Glomerular endothelial cell (primary cell): ENCODE data around the gene ISOC2. TPM values are rescaled to one million over a fixed set of nuclear protein-coding genes. Genes with fewer than 3 reads are reported as not detected.
"Not testable (repeated sequence)": the region's sequence is repeated elsewhere in the genome, so short reads cannot be mapped to it uniquely, and the experiment has no call there.

Experiments used
- DNase-seq: peaks from one replicate; pipeline ENCODE4 v3.0.0-alpha.2; 2011; ENCODE audit warnings: low read depth, low spot score; ENCODE audit errors: extremely low read depth
- total RNA-seq: library from RNA; depleted of rRNA; stranded (reverse); fragments of >200 nt; gene quantifications from 2 replicates; pipeline ENCODE4 v1.2.3, GENCODE V29; 2015

ISOC2 gene
- total RNA-seq, 1 donor from 2014 or later, result 52.1 TPM

DNA sequence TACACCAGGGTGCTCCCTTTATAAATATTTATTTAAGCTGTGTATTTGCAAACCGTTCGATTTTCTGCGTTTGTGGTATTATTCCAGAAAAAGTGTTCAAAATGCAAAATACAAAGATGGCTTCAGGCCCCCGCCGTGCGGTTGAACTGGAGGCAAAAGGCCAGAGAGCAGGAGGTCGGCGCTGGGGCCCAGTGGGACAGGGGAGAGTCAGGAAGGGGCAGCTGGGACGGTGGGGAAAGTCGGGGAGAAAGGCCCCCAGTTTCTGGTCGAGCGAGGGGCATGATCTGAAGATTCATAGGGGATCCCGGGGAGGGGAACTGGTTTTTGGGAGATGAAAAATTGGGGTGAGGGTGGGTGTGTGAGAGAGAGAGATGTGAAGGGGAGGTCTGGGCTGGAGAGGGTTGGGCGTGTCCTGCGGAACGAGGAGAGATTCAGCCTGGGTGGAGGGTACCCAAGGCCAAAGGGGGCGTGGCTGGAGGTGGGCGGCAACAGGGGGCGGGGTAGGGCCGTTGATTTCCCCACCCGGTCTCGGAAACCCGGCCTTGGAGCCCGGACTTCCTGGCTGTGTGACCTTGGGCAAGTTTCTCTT lies 678 bp downstream of the ISOC2 start:
- DNase-seq, result no peak

DNA sequence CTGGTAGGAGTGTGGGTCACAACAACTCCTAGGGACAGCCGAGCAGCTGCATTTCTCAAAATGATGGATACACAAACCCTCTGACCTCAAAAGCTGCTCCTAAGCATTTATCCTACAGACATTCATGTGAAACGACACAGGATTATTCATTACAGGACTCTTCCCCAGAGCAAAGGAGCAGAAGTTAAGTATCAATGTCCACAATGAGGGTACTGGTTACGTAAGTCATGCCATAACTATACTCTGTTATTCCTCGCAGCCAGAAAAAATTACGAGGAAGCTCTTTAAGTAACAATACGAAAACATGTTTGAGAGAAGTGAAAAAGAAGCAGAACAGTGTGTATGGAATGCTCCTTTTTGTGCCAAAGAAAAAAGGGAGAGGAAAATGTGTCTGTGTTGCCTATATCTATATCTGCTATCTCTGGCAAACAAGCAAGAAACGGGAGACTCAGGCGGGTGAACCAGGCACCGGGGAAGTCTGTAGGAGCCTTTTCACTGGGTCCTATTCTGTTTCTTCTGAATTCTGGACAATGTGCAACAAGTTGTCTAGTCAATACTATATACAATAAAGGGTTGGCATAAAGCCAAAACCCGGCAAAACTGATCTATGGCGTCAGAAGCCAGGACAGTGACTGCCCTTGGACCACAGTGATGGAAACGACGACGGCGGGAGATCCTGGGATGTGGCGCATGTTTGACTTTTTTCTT lies 1.3 kb downstream of the ISOC2 start:
- DNase-seq, result no peak

DNA sequence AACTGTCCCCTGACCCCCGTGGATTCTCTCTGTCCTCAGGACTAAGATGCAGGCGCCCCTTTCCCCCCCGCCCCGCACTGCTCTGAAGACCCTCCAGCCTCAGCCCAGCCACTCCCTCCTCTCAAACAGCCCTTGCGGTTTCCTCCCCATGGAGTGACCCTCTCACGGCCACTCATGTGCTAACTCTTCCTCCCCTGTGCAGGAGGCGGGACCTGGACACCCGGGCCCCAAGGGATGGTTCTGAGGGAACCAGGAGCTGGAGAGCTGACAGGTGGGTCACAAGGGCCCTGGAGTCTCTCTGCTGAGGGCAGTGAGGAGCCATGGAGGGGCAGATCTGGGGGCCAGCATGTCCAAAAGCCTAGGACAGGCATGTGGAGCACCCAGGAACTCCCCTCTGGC lies 1.9 kb downstream of the ISOC2 start:
- DNase-seq, result no peak

DNA sequence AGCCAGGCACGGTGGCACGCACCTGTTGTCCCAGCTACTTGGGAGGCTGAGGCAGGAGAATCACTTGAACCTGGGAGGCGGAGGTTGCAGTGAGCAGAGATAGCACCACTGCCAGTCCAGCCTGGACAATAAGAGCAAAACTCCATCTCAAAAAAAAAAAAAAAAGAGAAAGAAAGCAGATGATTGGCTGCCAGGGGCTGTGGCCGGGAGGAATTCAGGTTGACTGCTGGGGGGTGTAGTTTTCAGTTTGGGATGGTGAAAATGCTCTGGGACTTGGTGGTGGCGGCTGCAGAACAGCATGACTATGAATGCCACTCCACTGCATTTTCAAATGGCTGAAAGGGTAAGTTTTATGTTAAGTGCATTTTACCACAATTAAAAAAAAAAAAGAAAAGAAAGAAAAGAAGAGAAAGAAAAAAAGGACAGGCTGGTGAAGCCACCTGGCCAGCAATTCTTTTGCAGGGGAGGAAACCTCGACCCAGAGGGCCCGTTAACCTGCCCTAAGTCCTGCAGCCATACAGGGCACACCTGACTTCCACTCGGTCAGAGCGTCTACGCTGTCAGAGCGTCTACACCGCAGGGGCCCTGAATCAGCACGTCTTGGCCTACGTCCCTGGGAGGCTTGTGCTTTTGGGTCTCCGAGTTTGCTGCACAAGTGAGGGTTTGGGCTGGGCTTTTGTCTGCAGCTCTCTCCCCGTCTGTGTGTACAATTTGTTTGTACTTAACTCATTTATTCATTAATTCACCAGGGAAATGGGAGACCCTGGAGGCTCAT lies 3.6 kb downstream of the ISOC2 start:
- no peak for DNase-seq

DNA sequence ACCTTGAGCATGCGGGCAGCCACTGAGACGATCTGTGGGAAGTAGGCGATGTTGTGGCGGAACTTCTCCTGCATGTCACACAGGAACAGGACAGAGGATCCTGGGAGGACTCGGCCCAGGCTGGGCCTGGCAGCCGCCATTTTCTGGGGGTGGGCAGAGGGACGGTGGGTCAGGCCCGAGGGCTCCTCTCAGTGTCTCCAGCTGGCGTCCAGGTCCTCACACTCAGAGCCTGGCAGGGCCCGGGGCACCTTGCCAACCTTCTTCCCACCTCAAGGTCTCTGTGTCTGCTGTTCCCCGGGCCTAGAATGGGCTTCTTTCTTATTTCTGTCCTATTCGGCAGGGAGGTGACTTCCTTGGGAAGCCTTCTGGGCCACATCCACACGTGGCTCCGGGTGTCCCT lies 5.1 kb downstream of the ISOC2 start:
- DNase-seq, result no peak

DNA sequence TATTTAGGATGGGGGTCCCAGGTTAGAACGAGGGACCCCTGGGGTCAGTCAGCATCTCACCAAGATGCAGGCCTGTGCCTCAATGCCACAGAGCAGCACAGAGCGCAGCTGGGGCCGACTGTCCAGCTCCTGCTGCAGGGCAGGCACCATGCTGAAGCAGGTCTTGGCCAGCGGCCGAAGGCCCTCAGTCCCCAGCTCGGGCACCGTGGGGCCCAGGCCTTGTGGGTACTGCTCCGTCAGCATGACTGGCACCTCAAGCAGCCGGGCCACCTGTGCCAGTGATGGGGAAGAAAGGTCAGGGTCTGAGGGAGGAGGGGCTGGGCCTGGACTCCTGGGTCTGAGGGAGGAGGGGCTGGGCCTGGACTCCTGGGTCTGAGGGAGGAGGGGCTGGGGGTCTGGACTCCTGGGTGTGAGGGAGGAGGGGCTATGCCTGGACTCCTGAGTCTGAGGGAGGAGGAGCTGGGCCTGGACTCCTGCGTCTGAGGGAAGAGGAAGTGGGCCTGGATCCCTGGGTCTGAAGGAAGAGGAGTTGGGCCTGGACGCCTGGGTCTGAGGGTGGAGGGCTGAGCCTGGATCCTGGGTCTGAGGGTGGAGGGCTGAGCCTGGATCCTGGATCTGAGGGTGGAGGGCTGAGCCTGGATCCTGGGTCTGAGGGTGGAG lies 5.7 kb downstream of the ISOC2 start:
- no peak for DNase-seq

DNA sequence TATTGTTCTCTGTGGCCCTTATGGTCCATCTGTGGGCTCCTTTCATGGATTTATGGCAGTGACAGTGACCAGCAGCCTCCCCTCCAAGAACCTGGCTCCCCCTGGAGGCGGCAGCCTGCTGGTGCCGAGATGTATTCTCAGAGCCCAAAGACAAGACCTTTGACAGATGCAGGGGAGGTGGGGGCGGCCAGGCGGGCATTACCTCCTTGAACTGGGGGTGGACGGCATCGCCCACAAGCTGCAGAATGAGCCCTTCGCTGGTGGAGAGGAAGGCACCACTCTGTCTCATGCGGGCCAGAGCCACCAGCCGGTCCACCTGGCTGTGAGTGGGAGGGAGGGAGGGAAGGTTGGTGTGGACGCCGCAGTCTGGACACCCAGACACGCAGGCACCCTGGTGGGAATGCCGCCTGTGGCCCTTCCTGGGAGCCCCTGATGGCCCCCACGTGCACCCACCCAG lies 6.6 kb downstream of the ISOC2 start:
- no peak for DNase-seq

DNA sequence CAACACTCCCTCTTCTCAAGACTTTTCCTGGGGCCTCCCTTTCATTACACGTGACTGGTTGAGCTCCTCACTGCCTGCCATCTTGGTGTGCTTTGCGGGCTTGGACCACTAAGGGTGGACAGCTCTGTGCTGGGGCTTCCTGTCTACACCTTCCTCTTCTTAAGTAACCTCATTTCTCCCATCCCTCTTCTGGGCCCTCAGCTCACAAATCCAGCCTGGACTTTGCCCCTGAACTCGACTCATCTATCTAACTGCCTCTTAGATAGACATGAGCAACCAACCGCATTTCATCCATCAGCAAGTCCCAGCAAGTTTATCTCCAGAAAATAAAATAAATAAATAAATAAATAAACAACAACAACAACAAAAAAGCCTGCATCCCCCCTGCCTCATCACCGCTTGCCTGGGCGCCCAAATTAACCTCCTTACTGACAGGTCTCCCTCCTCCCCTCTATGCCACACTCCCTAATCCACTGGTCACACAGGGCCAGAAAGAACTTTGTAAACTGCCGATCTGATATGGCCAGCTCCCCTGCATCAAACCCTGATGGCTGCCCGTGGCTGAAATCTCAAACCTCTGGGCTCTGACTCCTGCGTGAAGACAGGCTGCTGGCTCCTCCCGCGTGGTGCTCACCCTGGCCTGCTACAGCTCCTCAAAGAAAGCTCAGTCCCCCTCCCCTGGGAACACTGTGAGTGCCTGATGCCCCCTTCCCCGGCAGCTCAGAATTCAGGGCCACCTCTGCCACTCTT lies 7.8 kb downstream of the ISOC2 start:
- no peak for DNase-seq

DNA sequence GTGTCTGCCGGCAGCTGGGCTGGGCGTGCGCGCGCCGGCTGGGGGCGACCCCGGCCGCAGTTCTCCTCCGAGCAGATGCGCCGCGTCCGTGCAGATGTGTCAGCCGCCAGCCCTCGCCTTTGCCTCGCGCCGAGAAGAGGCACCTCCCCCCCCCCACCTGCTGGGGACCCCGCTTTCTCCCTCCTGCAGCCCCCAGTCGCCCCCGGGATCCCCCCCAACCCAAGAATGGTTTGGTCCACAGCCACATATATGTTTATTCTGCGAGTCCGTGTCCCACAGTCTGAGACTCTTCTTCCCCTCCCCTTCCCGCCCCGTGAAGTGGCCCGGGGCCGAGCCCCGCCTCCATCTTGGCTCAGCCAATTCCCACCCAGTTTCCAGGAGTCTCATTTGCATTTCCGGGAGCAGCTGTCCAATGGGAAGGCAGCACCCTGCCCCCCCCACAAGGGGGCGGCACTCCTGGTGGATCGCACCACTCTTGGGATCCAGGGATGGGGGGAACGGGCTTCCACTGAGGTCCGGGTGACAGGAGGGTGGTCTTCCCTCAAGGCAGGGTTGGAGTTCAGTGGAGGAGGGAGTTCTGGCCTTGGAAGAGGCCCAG lies 8.6 kb downstream of the ISOC2 start:
- no peak for DNase-seq

DNA sequence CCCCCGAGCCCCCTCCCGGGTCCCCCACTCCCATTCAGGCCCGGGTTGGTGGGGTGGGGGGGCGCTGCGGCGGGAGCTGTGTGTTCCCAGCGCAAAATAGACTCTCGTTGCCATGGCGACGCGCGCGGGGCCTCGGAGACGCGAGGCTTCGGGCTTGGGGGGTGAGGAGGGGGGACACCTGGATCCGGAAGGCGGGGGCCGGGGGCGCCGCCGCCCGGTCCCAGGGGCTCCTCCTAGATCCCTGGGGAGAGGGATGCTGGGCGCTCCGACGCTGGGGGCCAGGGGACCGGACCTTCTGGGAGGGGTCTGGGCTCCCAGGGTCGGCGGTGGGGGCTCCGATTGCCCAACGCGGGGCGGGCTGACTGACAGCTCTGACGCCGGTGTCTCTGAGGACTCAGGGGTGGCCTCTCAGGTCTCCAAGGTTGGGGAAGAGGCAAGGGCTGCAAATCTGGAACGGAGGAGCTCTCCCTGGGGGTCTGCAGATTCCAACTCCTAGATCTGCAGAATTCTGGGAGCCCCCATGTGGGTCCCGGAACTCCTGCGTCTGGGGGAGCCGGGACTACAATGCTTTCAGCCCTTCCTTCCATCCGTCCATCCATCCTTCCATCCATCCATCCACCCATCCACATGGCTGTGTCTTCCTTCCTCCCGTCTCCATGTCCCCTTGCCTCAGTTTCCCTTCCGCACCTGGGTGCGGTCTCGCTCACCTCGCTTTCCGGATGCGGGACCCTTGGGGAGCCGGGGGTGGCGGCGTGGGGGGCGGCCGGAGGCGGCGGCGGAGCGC lies 9.3 kb downstream of the ISOC2 start:
- no peak for DNase-seq

DNA sequence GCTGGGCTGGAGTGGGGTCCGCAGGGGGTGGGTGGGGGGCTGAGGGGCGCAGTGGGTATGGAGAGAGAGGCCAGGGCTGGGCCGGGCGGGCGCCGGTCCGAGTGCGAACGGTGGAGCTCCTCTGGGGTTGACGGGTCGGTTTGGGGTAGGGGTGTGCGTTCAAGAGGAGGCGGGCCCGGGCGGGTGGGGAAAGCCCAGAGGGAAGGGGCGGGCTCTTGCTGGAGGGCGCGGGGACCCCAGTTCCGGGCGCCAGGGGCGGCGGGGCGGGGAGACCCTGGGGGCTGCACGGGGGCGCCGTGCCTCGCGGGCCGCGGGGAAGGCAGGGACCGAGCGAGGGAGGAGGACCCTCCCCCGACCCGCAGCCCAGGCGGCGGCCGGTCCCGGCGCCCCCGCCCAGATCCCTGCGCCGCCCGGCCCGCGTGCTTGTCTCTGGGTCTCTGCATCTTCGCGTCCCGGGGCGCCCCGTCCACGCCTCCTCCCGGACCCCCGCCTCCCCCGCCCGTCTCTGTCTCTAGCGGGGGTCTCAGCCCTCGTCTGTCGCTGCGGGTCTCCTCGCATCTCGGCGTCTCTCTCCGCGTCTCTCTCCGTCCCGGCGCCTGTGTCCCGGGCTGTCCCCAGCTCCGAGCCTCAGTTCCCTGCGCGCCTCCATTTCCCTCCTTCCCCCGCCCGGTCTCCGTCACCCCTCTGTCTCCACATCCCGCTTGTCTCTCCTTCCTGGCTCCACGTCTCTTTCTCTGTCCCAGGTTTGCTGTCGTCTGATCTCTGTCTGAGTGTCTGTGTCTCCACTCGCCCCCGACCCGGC lies 10.1 kb downstream of the ISOC2 start:
- DNase-seq, result no peak

DNA sequence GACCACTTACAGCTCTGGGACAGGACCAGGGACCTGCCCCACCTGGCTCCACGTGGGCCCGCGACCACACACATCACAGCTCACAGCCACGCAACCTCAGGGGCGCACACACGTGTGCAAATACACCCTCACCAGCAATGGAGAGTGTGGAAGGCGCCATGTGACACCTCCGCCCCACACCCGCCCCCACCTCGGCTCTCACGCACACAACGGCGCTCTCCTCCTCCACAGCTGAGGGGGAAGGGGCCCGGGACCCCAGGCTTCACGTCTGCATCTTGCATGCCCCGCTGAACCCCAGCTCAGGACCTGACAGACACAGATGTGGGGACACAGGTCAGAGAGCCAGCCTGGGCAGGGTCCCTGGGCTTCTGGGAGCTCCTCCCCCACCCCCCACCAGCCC lies 12.0 kb downstream of the ISOC2 start:
- DNase-seq, result no peak

DNA sequence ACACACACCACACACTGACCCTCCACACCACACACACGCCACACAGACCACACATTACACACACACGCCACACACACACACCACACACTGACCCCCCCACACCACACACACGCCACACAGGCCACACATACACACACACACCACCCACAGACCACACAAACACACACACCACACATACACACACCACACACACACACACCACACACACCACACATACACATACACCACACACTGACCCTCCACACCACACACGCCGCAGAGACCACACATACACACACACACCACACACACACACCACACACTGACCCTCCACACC lies 13.3 kb downstream of the ISOC2 start:
- not testable (repeated sequence) for DNase-seq

DNA sequence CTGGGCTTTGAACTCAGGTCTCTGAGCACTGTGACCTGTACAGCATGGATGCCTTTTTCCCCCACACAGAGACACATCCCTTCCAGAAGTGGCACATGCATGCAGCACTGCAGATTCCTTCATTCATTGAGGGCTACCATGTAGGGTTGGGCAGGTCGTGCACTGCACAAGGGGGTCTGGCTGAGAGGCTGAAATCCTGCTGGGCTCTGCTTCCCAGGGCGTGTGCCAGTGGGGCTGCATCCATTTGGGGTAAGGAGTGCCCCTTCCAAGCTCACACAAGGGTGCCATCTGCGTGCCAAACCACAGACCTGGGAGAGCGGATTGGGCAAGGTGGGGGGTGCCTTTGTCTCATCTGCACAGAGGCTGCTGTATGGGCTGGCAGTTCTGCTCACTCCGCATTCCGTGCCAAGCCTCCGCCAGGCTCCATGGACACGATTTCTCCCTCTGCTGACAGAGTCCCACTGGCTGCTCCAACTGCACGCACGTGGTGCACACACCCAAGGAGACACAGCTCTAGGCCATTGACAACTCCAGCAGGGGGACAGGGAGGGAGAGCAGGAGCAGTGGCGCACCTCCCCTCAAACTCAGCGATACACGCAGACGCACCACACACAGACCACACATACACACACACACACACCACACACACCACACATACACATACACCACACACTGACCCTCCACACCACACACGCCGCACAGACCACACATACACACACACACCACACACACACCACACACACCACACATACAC lies 13.8 kb downstream of the ISOC2 start:
- no peak for DNase-seq

DNA sequence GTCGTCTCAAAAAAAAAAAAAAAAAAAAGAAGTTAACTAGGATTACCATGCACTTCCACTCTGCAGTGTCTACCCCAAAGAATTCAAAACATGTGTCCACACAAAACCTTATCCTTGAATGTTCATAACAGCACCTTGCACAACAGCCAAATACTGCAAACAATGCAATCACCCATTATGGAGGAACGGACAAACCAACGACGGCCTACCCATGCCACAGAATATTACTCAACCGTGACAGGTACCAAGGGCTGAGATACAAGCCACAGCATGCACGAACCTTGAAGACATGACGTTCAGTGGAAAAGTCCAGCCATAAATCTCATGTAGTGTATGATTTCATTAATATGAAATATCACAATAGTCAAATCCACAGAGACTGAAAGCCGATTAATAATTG lies 15.4 kb downstream of the ISOC2 start:
- DNase-seq, result no peak

DNA sequence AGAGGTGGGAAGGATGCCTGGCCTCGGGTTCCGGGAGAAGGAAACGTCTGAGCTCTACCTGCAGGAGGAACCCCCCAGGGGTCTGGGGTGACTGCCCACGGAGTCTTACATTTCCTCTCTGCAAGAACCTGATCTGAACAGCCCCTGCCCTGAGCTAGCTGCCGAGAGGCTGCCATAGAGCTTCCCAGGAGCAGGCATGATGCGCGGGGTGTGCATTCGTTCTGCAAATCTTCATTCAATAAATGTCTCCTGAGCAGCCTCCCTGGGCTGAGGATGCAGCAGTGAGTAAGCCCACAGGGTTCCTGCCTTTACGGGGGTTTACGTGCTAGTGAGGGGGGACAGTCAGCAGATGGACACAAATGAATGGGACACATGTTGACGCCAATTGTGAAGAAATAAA lies 16.8 kb downstream of the ISOC2 start:
- DNase-seq, result no peak

DNA sequence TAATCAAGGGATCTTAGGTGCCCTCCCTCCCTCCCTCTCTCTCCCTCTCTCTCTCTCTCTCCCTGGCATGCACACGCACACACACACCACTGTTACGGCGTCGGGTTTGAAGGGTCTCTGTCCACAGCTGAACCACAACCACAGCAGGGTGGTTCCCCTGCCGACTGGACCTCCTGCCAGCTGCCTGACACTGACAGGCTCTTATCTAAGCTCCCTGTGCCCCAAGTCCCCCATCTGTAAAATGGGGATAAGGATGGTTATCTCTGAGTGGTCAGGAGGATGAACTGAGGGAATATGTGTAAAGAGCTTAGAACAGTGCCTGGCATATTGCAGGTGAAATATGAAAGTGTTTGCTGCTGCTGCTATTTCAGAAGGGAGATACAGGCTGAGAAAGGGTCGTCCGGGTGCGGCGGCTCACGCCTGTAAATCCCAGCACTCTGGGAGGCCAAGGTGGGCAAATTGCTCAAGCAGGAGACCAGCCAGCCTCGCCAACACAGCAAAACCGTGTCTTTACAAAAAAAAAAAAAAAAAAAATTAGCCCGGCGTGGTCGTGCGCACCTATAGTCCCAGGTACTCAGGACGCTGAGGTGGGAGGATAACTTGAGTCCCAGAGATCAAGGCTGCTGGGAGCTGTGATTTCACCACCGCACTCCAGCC lies 17.5 kb downstream of the ISOC2 start:
- no peak for DNase-seq
